ENCODE results near the gene ANKRD11. TPM values are rescaled to one million over a fixed set of nuclear protein-coding genes. Genes with fewer than 3 reads are reported as not detected.

ANKRD11 gene
- polyA plus RNA-seq, 3 donors from 2014 or later, result 3.7 to 14.3 (median 8.5) TPM

GRCh38 chr16:89222931-89223330 lies 267.4 kb downstream of the ANKRD11 start:
- Mint-ChIP-seq H3K36me3 (peaks cover 35 to 59% (median 45%) of the 10 kb centered on the region in 3 donors), H3K4me3 (no peak overlapping the region), H3K27me3 (ENCODE audit: low read depth in 3 of 3) (peaks cover 0 to 4% (median 3%) of the 10 kb centered on the region in 3 donors), H3K9me3 (peaks cover 3 to 16% (median 6%) of the 10 kb centered on the region in 6 donors), H3K4me1 (peaks cover 13 to 32% of the 10 kb centered on the region in 2 donors), H3K27ac (no peak overlapping the region)
- DNase-seq, result no peak

DNA sequence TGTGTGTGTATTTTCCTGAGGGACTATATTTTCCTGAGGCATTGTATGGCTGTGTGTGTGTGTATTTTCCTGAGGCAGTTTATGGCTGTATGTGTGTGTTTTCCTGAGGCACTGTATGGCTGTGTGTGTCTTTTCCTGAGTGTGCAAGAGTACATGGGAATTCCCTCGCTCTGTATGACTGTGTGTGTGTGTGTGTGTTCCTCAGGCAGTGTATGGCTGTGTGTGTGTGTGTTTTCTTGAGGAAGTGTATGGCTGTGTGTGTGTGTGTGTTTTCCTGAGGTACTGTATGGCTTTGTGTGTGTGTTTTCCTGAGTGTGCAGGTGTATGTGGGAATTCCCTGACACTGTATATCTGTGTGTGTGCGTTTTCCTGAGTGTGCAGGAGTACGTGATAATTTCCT lies 268.8 kb downstream of the ANKRD11 start:
- H3K27ac Mint-ChIP-seq, result no peak overlapping the region
- peaks cover 16 to 38% of the 10 kb centered on the region in 2 donors for H3K4me1 Mint-ChIP-seq
- H3K36me3 Mint-ChIP-seq, result peaks cover 25 to 45% (median 31%) of the 10 kb centered on the region in 3 donors

DNA sequence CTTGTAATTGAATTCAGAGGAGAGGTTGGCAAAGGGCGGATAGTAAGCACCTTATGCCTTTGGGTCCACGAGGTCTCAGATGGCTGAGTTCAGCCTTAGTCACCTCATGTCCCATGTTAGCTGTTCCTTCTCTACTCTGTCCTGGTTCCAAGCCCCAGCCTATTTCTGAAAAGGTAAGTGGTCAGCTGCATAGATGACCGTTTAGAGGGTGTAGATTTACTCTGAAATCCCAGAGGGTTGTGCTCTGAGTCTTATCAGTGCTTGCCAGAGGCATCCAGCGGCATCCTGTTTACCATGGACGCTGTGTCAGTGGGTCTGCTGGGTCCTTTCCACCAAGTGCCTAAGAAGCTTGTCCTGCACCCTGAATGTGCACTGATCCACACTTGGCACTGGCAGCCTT lies 271.0 kb downstream of the ANKRD11 start:
- Mint-ChIP-seq H3K27ac (peak overlapping the region in 5 of 6 donors; percentile 14 to 75 (median 69)), H3K4me3 (peak overlapping the region; percentile 65 to 80 (median 74)), H3K4me1 (peaks cover 22 to 38% of the 10 kb centered on the region in 2 donors), H3K27me3 (ENCODE audit: low read depth in 3 of 3) (peaks cover 6 to 18% (median 11%) of the 10 kb centered on the region in 3 donors), H3K36me3 (peaks cover 10 to 24% (median 15%) of the 10 kb centered on the region in 3 donors), H3K9me3 (no peaks in the 10 kb centered on the region)
- no peak for DNase-seq

More for the DNA sequence above, 268.8 kb downstream of the ANKRD11 start:
- peaks cover 8 to 15% (median 9%) of the 10 kb centered on the region in 3 donors for H3K27me3 Mint-ChIP-seq (ENCODE audit: low read depth in 3 of 3)
- peaks cover 0 to 6% (median 1%) of the 10 kb centered on the region in 6 donors for H3K9me3 Mint-ChIP-seq
- DNase-seq, result no peak
- H3K4me3 Mint-ChIP-seq, result no peak overlapping the region

Other genes with a start within 250 kb of the ANKRD11 start
- gene SPG7, start 17.8 kb upstream of the ANKRD11 start, polyA plus RNA-seq, result 10 to 100 TPM; 39.7 to 48.4 (median 41.0) TPM
- gene RPL13, start 70.1 kb upstream of the ANKRD11 start, polyA plus RNA-seq, result 1,000 to 10,000 TPM; 1,461 to 3,229 (median 2,406) TPM
- 1 to 10 TPM in 2 of 3 donors, not detected in 1; 1.9 to 5.1 TPM for gene CPNE7, start 85.2 kb upstream of the ANKRD11 start, polyA plus RNA-seq
- not detected for gene DPEP1, start 123.1 kb upstream of the ANKRD11 start, polyA plus RNA-seq
- gene CHMP1A, start 167.1 kb upstream of the ANKRD11 start, polyA plus RNA-seq, result 100 to 1,000 TPM; 102 to 111 (median 103) TPM
- 1 to 10 TPM; 1.8 to 6.8 (median 4.7) TPM for gene SPATA33, start 167.3 kb upstream of the ANKRD11 start, polyA plus RNA-seq
- gene CDK10, start 196.1 kb upstream of the ANKRD11 start, polyA plus RNA-seq, result 10 to 100 TPM; 28.0 to 42.7 (median 35.2) TPM
- 10 to 100 TPM in 2 of 3 donors, 1 to 10 TPM in 1; 4.7 to 14.5 (median 13.4) TPM for gene SPATA2L, start 211.1 kb upstream of the ANKRD11 start, polyA plus RNA-seq
- gene VPS9D1, start 230.3 kb upstream of the ANKRD11 start, polyA plus RNA-seq, result 1 to 10 TPM in 1 of 3 donors, under 1 TPM in 2; 0.65 to 1.3 (median 0.96) TPM
- gene ZNF276, start 231.0 kb upstream of the ANKRD11 start, polyA plus RNA-seq, result 10 to 100 TPM; 20.6 to 91.6 (median 30.0) TPM